Keratinocyte (primary cell): ENCODE results near the gene ZBED4.

ENCODE experiments used
- EZH2 ChIP-seq: IDR thresholded peaks from one replicate; pipeline ENCODE4 v1.6.1; 2012; ENCODE audit warnings: inconsistent platforms, mild to moderate bottlenecking, low read length, moderate library complexity
- TF ChIP-seq, protein P1 (sequence below), 3 experiments: IDR thresholded peaks in 1 of 3; conservative IDR thresholded peaks in 1 of 3; optimal IDR thresholded peaks in 1 of 3; 2 replicates in 2 of 3; 3 replicates in 1 of 3; pipeline versions ENCODE3 to v1.5.1; 2011; ENCODE audit warnings: low read length in 3 of 3, mild to moderate bottlenecking in 3 of 3, moderate library complexity in 2 of 3, control low read depth in 1 of 3, inconsistent platforms in 1 of 3; ENCODE audit not compliant: insufficient read depth in 2 of 3; ENCODE audit errors: extremely low read depth in 1 of 3

DNA sequence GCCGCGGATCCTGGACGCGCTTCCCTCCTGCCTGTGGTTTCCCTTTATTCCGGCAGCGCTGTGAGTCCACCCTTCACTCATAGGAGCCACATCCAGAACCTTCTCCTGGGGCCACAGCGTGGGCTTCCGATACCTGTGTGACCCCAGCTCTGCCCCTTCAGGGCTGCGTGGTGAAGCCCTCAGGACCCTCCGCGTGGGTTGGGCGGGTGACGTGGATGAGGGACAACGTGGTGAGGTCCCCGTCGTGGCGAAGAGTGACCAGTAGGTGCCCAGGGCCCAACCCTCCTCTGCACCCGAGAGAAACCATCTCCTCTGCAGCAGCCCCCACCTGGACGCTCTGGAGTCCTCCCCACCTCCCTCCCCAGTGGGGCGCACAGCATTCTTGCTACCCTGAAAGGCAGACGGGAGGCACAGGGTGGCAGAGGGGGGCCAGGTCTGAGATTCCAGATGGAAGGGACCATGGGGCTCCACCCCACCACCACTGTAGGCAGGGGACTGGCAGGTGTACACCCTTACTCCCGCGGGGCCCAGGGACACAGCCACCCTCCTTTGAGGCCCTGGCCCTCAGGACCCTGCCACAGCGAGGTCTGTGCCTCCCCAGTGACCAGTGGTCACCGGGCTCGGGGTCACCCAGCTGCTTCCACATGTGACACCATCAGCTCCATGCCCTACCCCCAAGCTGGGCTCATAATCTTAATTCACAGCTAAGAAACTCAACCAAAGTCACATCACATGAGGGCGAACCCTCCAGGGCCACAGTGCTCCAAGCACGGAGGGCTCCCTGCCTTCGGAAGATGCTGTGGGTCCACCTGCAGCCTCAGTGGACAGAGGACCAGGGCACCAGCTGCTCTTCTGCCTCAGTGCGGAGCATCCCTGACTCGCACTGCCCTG, 3.4 kb upstream of the ZBED4 start:
- TF ChIP-seq, protein P1, sequence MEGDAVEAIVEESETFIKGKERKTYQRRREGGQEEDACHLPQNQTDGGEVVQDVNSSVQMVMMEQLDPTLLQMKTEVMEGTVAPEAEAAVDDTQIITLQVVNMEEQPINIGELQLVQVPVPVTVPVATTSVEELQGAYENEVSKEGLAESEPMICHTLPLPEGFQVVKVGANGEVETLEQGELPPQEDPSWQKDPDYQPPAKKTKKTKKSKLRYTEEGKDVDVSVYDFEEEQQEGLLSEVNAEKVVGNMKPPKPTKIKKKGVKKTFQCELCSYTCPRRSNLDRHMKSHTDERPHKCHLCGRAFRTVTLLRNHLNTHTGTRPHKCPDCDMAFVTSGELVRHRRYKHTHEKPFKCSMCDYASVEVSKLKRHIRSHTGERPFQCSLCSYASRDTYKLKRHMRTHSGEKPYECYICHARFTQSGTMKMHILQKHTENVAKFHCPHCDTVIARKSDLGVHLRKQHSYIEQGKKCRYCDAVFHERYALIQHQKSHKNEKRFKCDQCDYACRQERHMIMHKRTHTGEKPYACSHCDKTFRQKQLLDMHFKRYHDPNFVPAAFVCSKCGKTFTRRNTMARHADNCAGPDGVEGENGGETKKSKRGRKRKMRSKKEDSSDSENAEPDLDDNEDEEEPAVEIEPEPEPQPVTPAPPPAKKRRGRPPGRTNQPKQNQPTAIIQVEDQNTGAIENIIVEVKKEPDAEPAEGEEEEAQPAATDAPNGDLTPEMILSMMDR (optimal IDR thresholded peaks at IDR 0.05 in 1 of 3, IDR thresholded peaks at IDR 0.05 in 1 of 3, conservative IDR thresholded peaks at IDR 0.05 in 1 of 3; ENCODE audit: extremely low read depth in 1 of 3, insufficient read depth in 2 of 3, low read length in 3 of 3): no peak
- TF ChIP-seq EZH2: no peak
